ENCODE results near the gene SOX21.

- TF ChIP-seq TCF7L2 (IDR thresholded peaks at IDR 0.05; ENCODE audit: borderline replicate concordance, extremely low read depth, insufficient read depth, insufficient read length) (no peak), CTCF (IDR thresholded peaks at IDR 0.05 in 2 of 3, conservative IDR thresholded peaks at IDR 0.05 in 1 of 3; ENCODE audit: borderline replicate concordance in 1 of 3, insufficient read depth in 1 of 3, low read depth in 2 of 3, low read length in 2 of 3) (no peak), RAD21 (IDR thresholded peaks at IDR 0.05; ENCODE audit: low read depth) (no peak), CBX3 (IDR thresholded peaks at IDR 0.05; ENCODE audit: low read depth) (no peak)
Observed at GRCh38 chr13:94666065-94666464, 46.3 kb downstream of the SOX21 start.

Data from HCT116 (cell line).